ENCODE data around the gene CTCFL.

The CTCFL gene

DNA sequence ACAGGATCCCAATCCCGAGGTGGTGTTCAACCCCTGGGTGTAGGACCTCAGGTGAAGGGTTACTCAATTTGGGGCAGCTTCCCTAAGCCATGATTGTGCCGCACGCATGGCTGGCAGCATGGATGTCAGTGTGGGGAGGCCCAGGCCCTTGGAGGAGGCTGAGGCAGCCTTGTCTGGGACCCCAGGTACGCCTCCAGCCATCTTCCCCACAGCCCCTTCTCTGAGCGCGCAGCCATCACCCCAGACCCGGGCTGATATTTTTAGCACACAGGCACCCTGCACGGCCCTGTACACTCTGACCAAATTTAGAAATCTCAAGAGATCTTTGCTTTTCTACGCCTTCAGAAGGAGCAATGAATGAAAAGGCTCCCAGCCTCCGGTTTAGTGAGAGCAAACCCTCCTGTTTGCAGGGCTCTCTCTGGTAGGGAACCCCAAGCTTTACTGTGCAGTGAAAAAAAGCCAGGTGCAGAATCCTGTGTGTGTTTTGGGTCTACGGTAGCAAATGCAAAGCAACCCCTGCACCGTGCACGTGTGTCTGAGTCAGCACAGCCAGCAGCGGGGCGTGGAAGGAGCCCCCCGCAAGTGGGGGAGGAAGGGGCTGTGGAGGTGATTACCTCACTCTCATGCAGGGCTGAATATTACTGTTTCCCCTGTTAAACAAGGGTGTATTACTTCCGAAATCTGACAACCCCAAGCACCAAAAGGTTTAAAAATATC lies 44.3 kb downstream of the CTCFL start:
- POLR2A ChIA-PET (ENCODE audit: low non-redundant PET) = no interaction called here
- DNase-seq (ENCODE audit: low spot score) = no peak
- H3K27ac ChIP-seq = no peak overlapping the region
- CTCF ChIA-PET = no interaction called here
- TF ChIP-seq, protein P1, sequence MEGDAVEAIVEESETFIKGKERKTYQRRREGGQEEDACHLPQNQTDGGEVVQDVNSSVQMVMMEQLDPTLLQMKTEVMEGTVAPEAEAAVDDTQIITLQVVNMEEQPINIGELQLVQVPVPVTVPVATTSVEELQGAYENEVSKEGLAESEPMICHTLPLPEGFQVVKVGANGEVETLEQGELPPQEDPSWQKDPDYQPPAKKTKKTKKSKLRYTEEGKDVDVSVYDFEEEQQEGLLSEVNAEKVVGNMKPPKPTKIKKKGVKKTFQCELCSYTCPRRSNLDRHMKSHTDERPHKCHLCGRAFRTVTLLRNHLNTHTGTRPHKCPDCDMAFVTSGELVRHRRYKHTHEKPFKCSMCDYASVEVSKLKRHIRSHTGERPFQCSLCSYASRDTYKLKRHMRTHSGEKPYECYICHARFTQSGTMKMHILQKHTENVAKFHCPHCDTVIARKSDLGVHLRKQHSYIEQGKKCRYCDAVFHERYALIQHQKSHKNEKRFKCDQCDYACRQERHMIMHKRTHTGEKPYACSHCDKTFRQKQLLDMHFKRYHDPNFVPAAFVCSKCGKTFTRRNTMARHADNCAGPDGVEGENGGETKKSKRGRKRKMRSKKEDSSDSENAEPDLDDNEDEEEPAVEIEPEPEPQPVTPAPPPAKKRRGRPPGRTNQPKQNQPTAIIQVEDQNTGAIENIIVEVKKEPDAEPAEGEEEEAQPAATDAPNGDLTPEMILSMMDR (conservative IDR thresholded peaks at IDR 0.05; ENCODE audit: low read depth) = no peak

DNA sequence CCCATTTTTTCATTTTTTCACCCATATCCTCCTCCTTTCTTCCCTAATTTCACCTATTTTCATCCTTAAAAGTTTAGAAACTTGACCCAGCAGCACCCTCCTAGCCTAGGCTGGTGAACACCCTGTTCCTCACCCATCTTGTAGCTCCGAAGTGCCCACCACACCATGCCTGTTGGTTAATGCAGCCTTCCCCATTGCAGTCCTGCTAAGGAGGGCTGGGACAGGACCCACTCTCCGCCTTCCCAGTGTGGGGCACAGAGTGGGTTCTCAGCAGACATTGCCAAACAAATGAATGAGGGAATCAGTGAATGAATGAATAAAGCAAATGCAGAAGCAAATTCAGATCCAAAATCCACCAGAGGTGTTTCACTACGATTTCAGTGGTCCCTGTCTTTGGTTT lies 45.7 kb downstream of the CTCFL start:
- ChIA-PET CTCF (interaction anchor here (0.6 kb wide), 1 partner anchor 51 kb away, joined by 3 read pairs; no protein-coding TSS in a partner anchor), POLR2A (ENCODE audit: low non-redundant PET) (no interaction called here)
- TF ChIP-seq, protein P1 (conservative IDR thresholded peaks at IDR 0.05; ENCODE audit: low read depth) = no peak
- H3K27ac ChIP-seq = no peak overlapping the region
- no peak for DNase-seq (ENCODE audit: low spot score)

DNA sequence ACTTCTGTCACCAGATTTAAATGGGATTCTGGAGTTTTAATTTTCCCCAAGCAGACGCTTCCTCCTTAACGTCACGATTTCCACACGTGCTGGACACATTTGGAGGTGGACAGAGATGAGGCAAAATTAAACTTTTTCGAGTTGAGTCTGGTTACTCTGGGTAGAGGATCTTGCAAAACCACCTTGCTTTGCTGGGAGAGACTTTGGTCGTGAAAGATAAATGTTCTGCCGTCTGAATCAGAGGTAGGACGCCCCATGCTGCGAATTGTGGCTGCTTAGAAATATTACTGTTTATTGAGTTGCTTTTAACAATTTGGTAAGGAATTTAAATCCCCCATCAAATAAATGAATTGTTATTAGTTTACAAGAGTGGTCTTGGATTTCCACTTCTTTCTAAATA lies 46.8 kb downstream of the CTCFL start:
- ChIA-PET POLR2A (ENCODE audit: low non-redundant PET) (no interaction called here), CTCF (no interaction called here)
- no peak overlapping the region for H3K27ac ChIP-seq
- TF ChIP-seq, protein P1 (conservative IDR thresholded peaks at IDR 0.05; ENCODE audit: low read depth) = no peak
- DNase-seq (ENCODE audit: low spot score) = no peak

DNA sequence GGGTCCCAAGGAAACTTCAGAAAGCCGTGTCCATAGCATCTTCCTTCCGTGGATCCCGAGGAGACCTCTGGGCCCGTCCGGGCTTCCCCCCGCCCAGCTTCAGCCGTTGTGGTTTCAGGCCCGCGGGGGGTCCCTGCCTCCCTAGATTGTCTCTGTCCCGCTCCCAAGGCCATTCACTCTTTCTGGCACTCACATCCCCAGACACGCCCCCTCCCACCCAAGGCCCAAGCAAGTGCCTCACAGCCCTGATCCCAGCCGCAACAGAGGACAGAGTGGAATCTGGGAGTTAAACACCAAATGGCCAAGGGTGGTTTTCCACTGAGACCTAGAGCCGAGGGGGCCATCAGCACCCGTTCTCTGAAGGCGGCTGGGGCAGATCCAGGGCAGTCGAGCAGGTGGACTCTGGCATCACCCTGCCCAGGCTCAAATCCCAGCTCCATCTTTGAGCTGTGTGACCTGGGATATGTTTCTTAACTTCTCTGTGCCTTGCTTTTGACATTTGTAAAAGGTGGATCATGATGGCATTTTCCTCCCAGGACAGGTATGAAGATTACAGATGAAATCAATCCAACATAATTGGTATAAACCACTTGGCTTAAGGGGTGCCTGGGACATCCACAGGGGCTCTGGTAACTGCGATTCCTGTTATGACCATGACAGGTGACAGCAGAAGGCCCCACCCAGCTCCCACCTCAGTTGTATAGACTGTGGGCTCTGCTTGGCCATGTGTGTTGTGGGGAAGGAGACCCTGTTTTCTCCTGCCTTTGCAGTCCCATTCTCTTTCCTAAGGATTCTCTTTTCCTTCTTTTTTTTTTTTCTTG lies 48.1 kb downstream of the CTCFL start:
- ChIA-PET POLR2A (ENCODE audit: low non-redundant PET) (no interaction called here), CTCF (interaction anchor here (0.7 kb wide), 1 partner anchor 456 kb away, joined by 3 read pairs; no protein-coding TSS in a partner anchor)
- TF ChIP-seq, protein P1 (conservative IDR thresholded peaks at IDR 0.05; ENCODE audit: low read depth) = no peak
- H3K27ac ChIP-seq = no peak overlapping the region
- DNase-seq (ENCODE audit: low spot score) = no peak

DNA sequence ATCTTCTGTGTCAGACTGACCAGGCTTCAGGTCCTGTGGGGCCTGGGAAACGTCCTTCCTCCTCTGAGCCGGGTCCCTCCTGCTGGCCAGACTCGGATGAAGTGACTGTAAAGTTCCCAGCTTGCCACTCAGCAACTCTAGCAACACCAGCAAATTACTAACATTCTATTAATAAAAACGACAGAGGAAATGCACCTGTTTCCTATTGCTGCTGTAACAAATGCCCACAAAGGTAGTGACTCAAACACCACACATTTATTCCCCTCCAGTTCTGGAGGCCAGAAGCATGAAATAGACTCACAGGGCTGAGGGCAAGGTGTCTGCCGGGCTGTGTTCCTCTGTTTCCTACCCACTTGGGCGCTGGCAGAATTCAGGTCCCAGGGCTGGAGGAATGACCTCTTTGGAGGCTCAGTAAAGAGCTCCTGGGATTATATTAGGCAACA lies 48.8 kb downstream of the CTCFL start:
- CTCF ChIA-PET = interaction anchor here (0.6 kb wide), 1 partner anchor 20 kb away, joined by 3 read pairs; no protein-coding TSS in a partner anchor
- no peak overlapping the region for H3K27ac ChIP-seq
- TF ChIP-seq, protein P1 (conservative IDR thresholded peaks at IDR 0.05; ENCODE audit: low read depth) = no peak
- no peak for DNase-seq (ENCODE audit: low spot score)
- POLR2A ChIA-PET (ENCODE audit: low non-redundant PET) = no interaction called here

DNA sequence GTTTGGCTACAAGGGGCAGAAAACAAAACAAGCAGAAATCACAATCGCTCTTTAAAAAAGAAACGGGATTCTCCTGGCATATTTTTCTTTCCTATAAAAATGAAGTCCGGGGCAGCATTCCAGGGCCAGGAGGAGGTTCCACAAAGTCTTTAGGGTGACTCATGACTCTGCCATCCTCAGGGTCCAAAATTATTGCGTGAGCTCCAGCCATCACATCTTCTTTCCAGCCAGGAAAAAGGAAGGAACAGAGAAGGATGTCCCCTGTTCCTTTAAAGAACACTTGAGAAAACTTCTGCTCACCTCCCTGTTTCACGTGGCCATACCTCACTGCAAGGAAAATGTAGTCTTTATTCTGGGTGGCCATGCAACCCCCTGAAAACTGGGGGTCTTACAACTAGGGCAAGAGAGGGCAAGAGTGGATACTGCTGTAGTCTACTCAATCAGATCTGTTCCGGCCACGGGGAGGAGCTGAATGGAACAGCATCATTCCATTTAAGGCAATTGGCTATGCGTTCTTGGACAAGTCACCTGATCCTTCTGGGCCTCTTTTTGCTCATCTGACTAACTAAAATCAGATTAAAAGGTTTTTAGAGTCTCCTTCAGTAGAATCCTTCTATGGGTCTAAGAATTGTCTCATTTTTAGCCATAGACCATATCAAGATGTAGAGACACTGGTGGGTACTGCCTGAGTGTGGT lies 49.4 kb downstream of the CTCFL start:
- no peak for DNase-seq (ENCODE audit: low spot score)
- CTCF ChIA-PET = interaction anchor here (0.6 kb wide), 1 partner anchor 20 kb away, joined by 3 read pairs; no protein-coding TSS in a partner anchor
- TF ChIP-seq, protein P1 (conservative IDR thresholded peaks at IDR 0.05; ENCODE audit: low read depth) = no peak
- POLR2A ChIA-PET (ENCODE audit: low non-redundant PET) = no interaction called here
- H3K27ac ChIP-seq = no peak overlapping the region
